Measurements from ENCODE around the gene ACSL3. TPM values are rescaled to one million over a fixed set of nuclear protein-coding genes. Genes with fewer than 3 reads are reported as not detected.
"Not testable (repeated sequence)": the region's sequence is repeated elsewhere in the genome, so short reads cannot be mapped to it uniquely, and the experiment has no call there.

ACSL3 gene
- total and polyA plus RNA-seq, 9 donors = 28.3 to 55.9 (median 48.2) TPM

- peaks cover 4% of the 10 kb centered on the region for H3K4me1 ChIP-seq (ENCODE audit: control insufficient read depth, insufficient read depth, low read length)
- H3K36me3 ChIP-seq (ENCODE audit: control insufficient read depth, insufficient read depth, low read length) = peaks cover 20% of the 10 kb centered on the region
- H3K4me3 ChIP-seq (ENCODE audit: low read length) = no peak overlapping the region
- no peak for DNase-seq
- no peaks in the 10 kb centered on the region for H3K9me3 ChIP-seq (replicated peaks; ENCODE audit: control insufficient read depth, low read depth, low read length)
- no peak overlapping the region for H3K27ac ChIP-seq (ENCODE audit: low read length)
- 79% methylated on average over 3 of the region's 10 CpGs for WGBS (ENCODE audit: insufficient coverage)
- H3K27me3 ChIP-seq (ENCODE audit: control insufficient read depth, insufficient read depth, low read length) = no peaks in the 10 kb centered on the region
Measured at GRCh38 chr2:222907790-222908441, 47.1 kb downstream of the ACSL3 start.

GRCh38 chr2:222909286-222909685 lies 48.5 kb downstream of the ACSL3 start:
- peaks cover 4% of the 10 kb centered on the region for H3K4me1 ChIP-seq (ENCODE audit: control insufficient read depth, insufficient read depth, low read length)
- no peak for DNase-seq
- WGBS (ENCODE audit: insufficient coverage) = 97% methylated on average over 2 of the region's 3 CpGs
- peaks cover 18% of the 10 kb centered on the region for H3K36me3 ChIP-seq (ENCODE audit: control insufficient read depth, insufficient read depth, low read length)
- H3K9me3 ChIP-seq (replicated peaks; ENCODE audit: control insufficient read depth, low read depth, low read length) = no peaks in the 10 kb centered on the region
- H3K27me3 ChIP-seq (ENCODE audit: control insufficient read depth, insufficient read depth, low read length) = no peaks in the 10 kb centered on the region
- H3K27ac ChIP-seq (ENCODE audit: low read length) = no peak overlapping the region
- H3K4me3 ChIP-seq (ENCODE audit: low read length) = no peak overlapping the region

- H3K27me3 ChIP-seq (ENCODE audit: control insufficient read depth, insufficient read depth, low read length) = no peaks in the 10 kb centered on the region
- peaks cover 13% of the 10 kb centered on the region for H3K36me3 ChIP-seq (ENCODE audit: control insufficient read depth, insufficient read depth, low read length)
- H3K4me3 ChIP-seq (ENCODE audit: low read length) = no peak overlapping the region
- WGBS (ENCODE audit: insufficient coverage) = 71% methylated on average over 1 of the region's 2 CpGs
- H3K4me1 ChIP-seq (ENCODE audit: control insufficient read depth, insufficient read depth, low read length) = peaks cover 4% of the 10 kb centered on the region
- H3K9me3 ChIP-seq (replicated peaks; ENCODE audit: control insufficient read depth, low read depth, low read length) = no peaks in the 10 kb centered on the region
- H3K27ac ChIP-seq (ENCODE audit: low read length) = no peak overlapping the region
- DNase-seq = peak; percentile 48
Measured at GRCh38 chr2:222912117-222912516, 51.3 kb downstream of the ACSL3 start.

GRCh38 chr2:222912776-222913175 lies 51.9 kb downstream of the ACSL3 start:
- 88% methylated on average over 1 of the region's 3 CpGs for WGBS (ENCODE audit: insufficient coverage)
- Histone ChIP-seq H3K27me3 (ENCODE audit: control insufficient read depth, insufficient read depth, low read length) (no peaks in the 10 kb centered on the region), H3K27ac (ENCODE audit: low read length) (no peak overlapping the region), H3K4me3 (ENCODE audit: low read length) (no peak overlapping the region), H3K36me3 (ENCODE audit: control insufficient read depth, insufficient read depth, low read length) (peaks cover 13% of the 10 kb centered on the region), H3K4me1 (ENCODE audit: control insufficient read depth, insufficient read depth, low read length) (peaks cover 4% of the 10 kb centered on the region), H3K9me3 (replicated peaks; ENCODE audit: control insufficient read depth, low read depth, low read length) (no peaks in the 10 kb centered on the region)
- DNase-seq = no peak

- Histone ChIP-seq H3K4me3 (ENCODE audit: low read length) (no peak overlapping the region), H3K27ac (ENCODE audit: low read length) (no peak overlapping the region), H3K27me3 (ENCODE audit: control insufficient read depth, insufficient read depth, low read length) (no peaks in the 10 kb centered on the region), H3K9me3 (replicated peaks; ENCODE audit: control insufficient read depth, low read depth, low read length) (no peaks in the 10 kb centered on the region), H3K36me3 (ENCODE audit: control insufficient read depth, insufficient read depth, low read length) (peaks cover 17% of the 10 kb centered on the region), H3K4me1 (ENCODE audit: control insufficient read depth, insufficient read depth, low read length) (no peaks in the 10 kb centered on the region)
- peak; percentile 27 for DNase-seq
- no CpG with 5 or more reads among the region's 7 CpGs for WGBS (ENCODE audit: insufficient coverage)
Measured at GRCh38 chr2:222915092-222915957, 54.5 kb downstream of the ACSL3 start.

- peak; percentile 39 for DNase-seq
- WGBS (ENCODE audit: insufficient coverage) = 74% methylated on average over 3 of the region's 11 CpGs
- H3K4me3 ChIP-seq (ENCODE audit: low read length) = no peak overlapping the region
- H3K27ac ChIP-seq (ENCODE audit: low read length) = no peak overlapping the region
- H3K4me1 ChIP-seq (ENCODE audit: control insufficient read depth, insufficient read depth, low read length) = no peaks in the 10 kb centered on the region
- peaks cover 22% of the 10 kb centered on the region for H3K36me3 ChIP-seq (ENCODE audit: control insufficient read depth, insufficient read depth, low read length)
- no peaks in the 10 kb centered on the region for H3K9me3 ChIP-seq (replicated peaks; ENCODE audit: control insufficient read depth, low read depth, low read length)
- no peaks in the 10 kb centered on the region for H3K27me3 ChIP-seq (ENCODE audit: control insufficient read depth, insufficient read depth, low read length)
Measured at GRCh38 chr2:222916229-222917197, 55.7 kb downstream of the ACSL3 start.

GRCh38 chr2:222917212-222917611 lies 56.4 kb downstream of the ACSL3 start:
- H3K36me3 ChIP-seq (ENCODE audit: control insufficient read depth, insufficient read depth, low read length) = peaks cover 26% of the 10 kb centered on the region
- not testable (repeated sequence) for H3K27me3 ChIP-seq (ENCODE audit: control insufficient read depth, insufficient read depth, low read length); H3K9me3 ChIP-seq (replicated peaks; ENCODE audit: control insufficient read depth, low read depth, low read length); H3K4me3 ChIP-seq (ENCODE audit: low read length); DNase-seq; H3K4me1 ChIP-seq (ENCODE audit: control insufficient read depth, insufficient read depth, low read length); H3K27ac ChIP-seq (ENCODE audit: low read length)
- WGBS (ENCODE audit: insufficient coverage) = no CpG with 5 or more reads among the region's 9 CpGs

GRCh38 chr2:222919841-222920526 lies 59.1 kb downstream of the ACSL3 start:
- Histone ChIP-seq H3K4me3 (ENCODE audit: low read length) (no peak overlapping the region), H3K27me3 (ENCODE audit: control insufficient read depth, insufficient read depth, low read length) (no peaks in the 10 kb centered on the region), H3K36me3 (ENCODE audit: control insufficient read depth, insufficient read depth, low read length) (peaks cover 35% of the 10 kb centered on the region), H3K4me1 (ENCODE audit: control insufficient read depth, insufficient read depth, low read length) (no peaks in the 10 kb centered on the region), H3K9me3 (replicated peaks; ENCODE audit: control insufficient read depth, low read depth, low read length) (no peaks in the 10 kb centered on the region), H3K27ac (ENCODE audit: low read length) (no peak overlapping the region)
- 75% methylated on average over 2 of the region's 2 CpGs for WGBS (ENCODE audit: insufficient coverage)
- DNase-seq = no peak

GRCh38 chr2:222920657-222921186 lies 59.9 kb downstream of the ACSL3 start:
- no peak for DNase-seq
- Histone ChIP-seq H3K27ac (ENCODE audit: low read length) (no peak overlapping the region), H3K36me3 (ENCODE audit: control insufficient read depth, insufficient read depth, low read length) (peaks cover 39% of the 10 kb centered on the region), H3K4me1 (ENCODE audit: control insufficient read depth, insufficient read depth, low read length) (no peaks in the 10 kb centered on the region), H3K27me3 (ENCODE audit: control insufficient read depth, insufficient read depth, low read length) (no peaks in the 10 kb centered on the region), H3K4me3 (ENCODE audit: low read length) (no peak overlapping the region), H3K9me3 (replicated peaks; ENCODE audit: control insufficient read depth, low read depth, low read length) (no peaks in the 10 kb centered on the region)
- WGBS (ENCODE audit: insufficient coverage) = 83% methylated on average over 3 of the region's 5 CpGs

Data from muscle of leg (tissue), 11 donors.